ENCODE measurements around the gene CSRP2. TPM values are rescaled to one million over a fixed set of nuclear protein-coding genes. Genes with fewer than 3 reads are reported as not detected.
A peak's percentile ranks its signal among the peaks of the same experiment; 100 is the strongest.

The CSRP2 gene
- total RNA-seq, 1 donor, result 64.3 TPM

DNA sequence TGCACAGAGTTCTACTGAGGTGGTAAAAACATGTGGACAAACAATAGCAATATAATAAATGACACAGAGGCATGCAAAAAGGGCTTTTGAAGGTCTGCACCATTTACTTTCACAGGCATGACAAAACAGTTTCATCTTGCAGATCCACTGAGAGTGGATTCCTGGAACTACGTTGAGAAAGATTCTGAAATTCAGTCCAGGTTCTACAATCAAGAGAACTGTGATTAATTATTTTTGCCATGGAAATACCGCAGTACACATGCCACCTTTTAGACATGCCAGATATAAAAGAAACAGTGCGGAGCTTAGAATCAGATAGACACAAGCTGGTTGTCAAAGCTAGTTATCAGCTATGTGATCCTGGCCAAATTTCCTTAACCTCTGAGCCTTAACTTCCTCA, 4.8 kb downstream of the CSRP2 start:
- no peak for DNase-seq (ENCODE audit: low read depth)

DNA sequence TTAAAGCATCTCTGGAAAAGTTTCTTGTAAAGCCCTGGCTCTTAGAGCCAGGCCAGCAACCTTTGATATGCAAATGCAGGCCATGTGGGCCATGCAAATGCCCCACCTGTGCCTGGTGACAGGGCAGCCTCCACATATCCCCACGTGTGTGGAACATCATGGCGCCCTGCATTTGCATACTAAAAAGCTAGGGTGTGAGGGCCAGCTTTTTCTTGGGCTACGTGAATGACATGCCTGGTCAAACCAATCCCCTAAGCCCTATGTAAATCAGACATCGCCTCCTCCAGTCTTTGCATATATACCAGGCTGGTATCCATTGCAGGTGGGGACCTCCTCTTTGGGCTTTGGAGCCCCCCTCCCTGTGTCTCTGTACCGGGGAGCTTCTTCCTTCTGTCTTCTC, 6.4 kb downstream of the CSRP2 start:
- H3K4me3 ChIP-seq (ENCODE audit: low read depth, low read length), result no peak overlapping the region
- TF ChIP-seq, protein P1, sequence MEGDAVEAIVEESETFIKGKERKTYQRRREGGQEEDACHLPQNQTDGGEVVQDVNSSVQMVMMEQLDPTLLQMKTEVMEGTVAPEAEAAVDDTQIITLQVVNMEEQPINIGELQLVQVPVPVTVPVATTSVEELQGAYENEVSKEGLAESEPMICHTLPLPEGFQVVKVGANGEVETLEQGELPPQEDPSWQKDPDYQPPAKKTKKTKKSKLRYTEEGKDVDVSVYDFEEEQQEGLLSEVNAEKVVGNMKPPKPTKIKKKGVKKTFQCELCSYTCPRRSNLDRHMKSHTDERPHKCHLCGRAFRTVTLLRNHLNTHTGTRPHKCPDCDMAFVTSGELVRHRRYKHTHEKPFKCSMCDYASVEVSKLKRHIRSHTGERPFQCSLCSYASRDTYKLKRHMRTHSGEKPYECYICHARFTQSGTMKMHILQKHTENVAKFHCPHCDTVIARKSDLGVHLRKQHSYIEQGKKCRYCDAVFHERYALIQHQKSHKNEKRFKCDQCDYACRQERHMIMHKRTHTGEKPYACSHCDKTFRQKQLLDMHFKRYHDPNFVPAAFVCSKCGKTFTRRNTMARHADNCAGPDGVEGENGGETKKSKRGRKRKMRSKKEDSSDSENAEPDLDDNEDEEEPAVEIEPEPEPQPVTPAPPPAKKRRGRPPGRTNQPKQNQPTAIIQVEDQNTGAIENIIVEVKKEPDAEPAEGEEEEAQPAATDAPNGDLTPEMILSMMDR (IDR thresholded peaks at IDR 0.05; ENCODE audit: insufficient read depth, low read depth, low read length), result no peak
- no peak for DNase-seq (ENCODE audit: low read depth)

More for the DNA sequence above, 4.8 kb downstream of the CSRP2 start:
- H3K4me3 ChIP-seq (ENCODE audit: low read depth, low read length), result no peak overlapping the region
- TF ChIP-seq, protein P1 (IDR thresholded peaks at IDR 0.05; ENCODE audit: insufficient read depth, low read depth, low read length), result no peak

DNA sequence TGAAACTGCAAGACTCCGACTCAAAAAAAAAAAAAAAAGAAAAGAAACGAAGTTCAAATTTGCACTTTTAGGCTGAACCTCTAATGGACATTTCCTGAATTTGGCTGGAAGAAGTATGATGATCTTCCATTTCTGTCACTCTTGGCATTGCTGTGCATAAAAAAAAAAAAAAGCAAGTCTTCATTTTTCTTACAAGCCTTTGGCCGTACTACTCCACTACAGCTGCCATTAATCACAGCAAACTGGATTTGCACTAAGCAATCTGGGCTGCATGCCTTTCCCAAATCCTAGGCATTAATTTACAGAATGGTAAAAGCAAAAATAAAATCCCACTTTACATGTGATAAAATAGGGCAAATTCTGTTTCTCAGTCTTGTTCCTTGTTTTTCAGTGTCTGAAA, 7.1 kb downstream of the CSRP2 start:
- TF ChIP-seq, protein P1 (IDR thresholded peaks at IDR 0.05; ENCODE audit: insufficient read depth, low read depth, low read length), result no peak
- no peak for DNase-seq (ENCODE audit: low read depth)
- no peak overlapping the region for H3K4me3 ChIP-seq (ENCODE audit: low read depth, low read length)

DNA sequence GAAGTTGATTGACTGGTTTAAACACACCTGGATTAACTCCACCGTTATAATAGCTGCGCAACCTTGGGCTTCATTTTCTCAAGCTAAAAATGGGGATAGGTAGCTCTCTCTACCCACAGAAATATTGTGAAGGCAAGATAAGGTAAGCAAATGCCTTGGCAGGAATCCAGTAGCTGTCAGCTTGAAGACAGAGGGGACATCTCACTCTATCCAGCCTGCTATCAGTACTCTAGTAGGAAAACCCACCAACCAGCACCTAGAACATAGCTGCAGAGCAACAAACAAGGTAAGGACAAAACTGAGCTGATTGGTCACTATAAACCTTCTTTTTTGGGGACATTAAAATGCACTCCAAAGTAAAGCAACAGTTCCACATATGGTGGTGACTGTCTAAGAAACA, 7.7 kb downstream of the CSRP2 start:
- no peak for DNase-seq (ENCODE audit: low read depth)

DNA sequence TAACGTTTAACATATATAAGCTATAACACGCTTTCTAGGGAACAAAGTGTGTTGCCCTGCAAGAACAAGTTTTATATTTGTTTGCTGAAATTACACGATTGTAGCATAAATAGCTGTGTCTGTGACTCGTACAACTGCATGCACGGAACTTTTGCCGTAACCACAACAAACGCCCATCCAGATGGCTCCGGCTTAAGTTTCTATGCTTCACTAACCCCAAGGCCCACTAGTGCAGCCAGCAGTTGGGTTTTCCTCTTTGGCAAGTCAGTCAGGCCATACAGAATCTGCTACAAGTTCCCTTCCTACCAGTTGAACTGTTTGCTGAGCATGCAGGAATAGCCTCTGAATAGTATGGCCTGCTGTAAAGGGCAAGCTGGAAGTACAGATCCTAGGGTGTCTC, 12.1 kb downstream of the CSRP2 start:
- TF ChIP-seq, protein P1 (IDR thresholded peaks at IDR 0.05; ENCODE audit: insufficient read depth, low read depth, low read length), result no peak
- DNase-seq (ENCODE audit: low read depth), result peak; percentile 79
- H3K4me3 ChIP-seq (ENCODE audit: low read depth, low read length), result no peak overlapping the region

More for the DNA sequence above, 7.7 kb downstream of the CSRP2 start:
- TF ChIP-seq, protein P1 (IDR thresholded peaks at IDR 0.05; ENCODE audit: insufficient read depth, low read depth, low read length), result no peak
- H3K4me3 ChIP-seq (ENCODE audit: low read depth, low read length), result no peak overlapping the region

DNA sequence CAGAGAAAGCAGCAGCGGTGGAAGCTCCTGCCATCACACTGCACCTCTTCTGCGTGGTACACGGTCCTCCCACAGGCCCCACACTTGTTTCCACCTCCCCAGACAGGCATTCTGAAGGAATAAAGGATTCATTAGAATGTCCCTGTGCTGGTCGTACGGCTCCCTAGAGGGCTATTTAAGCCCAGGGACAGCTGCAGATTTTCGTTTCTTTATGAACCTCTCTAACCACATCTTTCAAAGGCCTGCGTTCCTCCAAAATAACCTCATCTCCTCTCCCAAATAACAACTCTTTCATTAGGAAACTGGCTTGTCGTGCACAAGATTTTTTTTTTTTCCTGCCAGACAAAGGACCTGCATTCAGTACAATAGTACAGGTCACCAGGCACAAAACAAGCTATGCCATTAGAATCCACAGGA, 12.7 kb downstream of the CSRP2 start:
- no peak overlapping the region for H3K4me3 ChIP-seq (ENCODE audit: low read depth, low read length)
- TF ChIP-seq, protein P1 (IDR thresholded peaks at IDR 0.05; ENCODE audit: insufficient read depth, low read depth, low read length), result no peak
- DNase-seq (ENCODE audit: low read depth), result no peak

DNA sequence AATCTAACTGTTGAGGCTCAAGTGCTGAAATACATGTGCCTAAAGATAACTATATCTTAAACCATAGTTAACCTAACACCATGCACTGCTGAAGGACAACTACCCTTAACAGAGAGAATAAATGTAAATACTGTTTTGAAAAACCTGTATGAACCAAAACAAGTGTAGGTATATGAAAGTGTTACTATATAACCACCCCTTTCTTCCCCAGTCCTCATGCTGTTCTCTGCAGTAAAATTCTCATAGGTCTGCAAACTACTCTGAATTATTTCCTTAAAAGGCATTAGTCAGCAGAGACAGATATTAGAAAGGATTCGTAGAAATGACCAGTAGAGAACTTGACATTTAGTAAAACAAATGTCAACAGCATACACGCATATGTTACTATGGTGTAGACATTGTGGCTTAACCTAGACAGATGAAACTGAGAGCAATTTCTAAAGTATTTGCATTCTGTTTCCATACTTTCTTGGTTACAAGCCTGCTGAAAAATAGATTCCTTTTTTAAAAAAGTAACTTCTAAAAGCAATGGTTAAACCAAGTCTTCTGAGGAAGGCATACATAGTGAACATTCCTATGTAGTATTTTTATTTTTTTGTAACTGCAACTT, 13.9 kb downstream of the CSRP2 start:
- TF ChIP-seq, protein P1 (IDR thresholded peaks at IDR 0.05; ENCODE audit: insufficient read depth, low read depth, low read length), result no peak
- H3K4me3 ChIP-seq (ENCODE audit: low read depth, low read length), result no peak overlapping the region
- DNase-seq (ENCODE audit: low read depth), result no peak
